Measurements from ENCODE around the gene RSPH3.

The RSPH3 gene

GRCh38 chr6:159020011-159020410, 20.0 kb upstream of the RSPH3 start:
- no peak for ATAC-seq
- no peak for TF ChIP-seq ZNF565 (CRISPR knock-in tag; conservative IDR thresholded peaks at IDR 0.05; ENCODE audit: low read depth)
- TF ChIP-seq ISL1 (CRISPR knock-in tag; IDR thresholded peaks at IDR 0.05), result no peak
- TF ChIP-seq ZFP3 (CRISPR knock-in tag; IDR thresholded peaks at IDR 0.05), result no peak
- TF ChIP-seq TOX (CRISPR knock-in tag; IDR thresholded peaks at IDR 0.05; ENCODE audit: borderline replicate concordance), result no peak
- no peak for TF ChIP-seq TCF4 (CRISPR knock-in tag; IDR thresholded peaks at IDR 0.05; ENCODE audit: borderline replicate concordance)
- TF ChIP-seq PPARA (CRISPR knock-in tag; IDR thresholded peaks at IDR 0.05; ENCODE audit: borderline replicate concordance), result no peak
- TF ChIP-seq ARNTL (CRISPR knock-in tag; IDR thresholded peaks at IDR 0.05; ENCODE audit: borderline replicate concordance, low read depth), result no peak
- no peak for TF ChIP-seq OSR1 (CRISPR knock-in tag; IDR thresholded peaks at IDR 0.05)
- TF ChIP-seq ZNF8 (CRISPR knock-in tag; IDR thresholded peaks at IDR 0.05), result no peak
- TF ChIP-seq ZC3H10 (CRISPR knock-in tag; IDR thresholded peaks at IDR 0.05), result no peak
- TF ChIP-seq SNAI2 (CRISPR knock-in tag; IDR thresholded peaks at IDR 0.05), result no peak
- TF ChIP-seq GLIS3 (CRISPR knock-in tag; IDR thresholded peaks at IDR 0.05), result no peak
- no peak for TF ChIP-seq ESRRG (CRISPR knock-in tag; IDR thresholded peaks at IDR 0.05)
- no peak for TF ChIP-seq RARB (CRISPR knock-in tag; IDR thresholded peaks at IDR 0.05)
- TF ChIP-seq, protein P1, sequence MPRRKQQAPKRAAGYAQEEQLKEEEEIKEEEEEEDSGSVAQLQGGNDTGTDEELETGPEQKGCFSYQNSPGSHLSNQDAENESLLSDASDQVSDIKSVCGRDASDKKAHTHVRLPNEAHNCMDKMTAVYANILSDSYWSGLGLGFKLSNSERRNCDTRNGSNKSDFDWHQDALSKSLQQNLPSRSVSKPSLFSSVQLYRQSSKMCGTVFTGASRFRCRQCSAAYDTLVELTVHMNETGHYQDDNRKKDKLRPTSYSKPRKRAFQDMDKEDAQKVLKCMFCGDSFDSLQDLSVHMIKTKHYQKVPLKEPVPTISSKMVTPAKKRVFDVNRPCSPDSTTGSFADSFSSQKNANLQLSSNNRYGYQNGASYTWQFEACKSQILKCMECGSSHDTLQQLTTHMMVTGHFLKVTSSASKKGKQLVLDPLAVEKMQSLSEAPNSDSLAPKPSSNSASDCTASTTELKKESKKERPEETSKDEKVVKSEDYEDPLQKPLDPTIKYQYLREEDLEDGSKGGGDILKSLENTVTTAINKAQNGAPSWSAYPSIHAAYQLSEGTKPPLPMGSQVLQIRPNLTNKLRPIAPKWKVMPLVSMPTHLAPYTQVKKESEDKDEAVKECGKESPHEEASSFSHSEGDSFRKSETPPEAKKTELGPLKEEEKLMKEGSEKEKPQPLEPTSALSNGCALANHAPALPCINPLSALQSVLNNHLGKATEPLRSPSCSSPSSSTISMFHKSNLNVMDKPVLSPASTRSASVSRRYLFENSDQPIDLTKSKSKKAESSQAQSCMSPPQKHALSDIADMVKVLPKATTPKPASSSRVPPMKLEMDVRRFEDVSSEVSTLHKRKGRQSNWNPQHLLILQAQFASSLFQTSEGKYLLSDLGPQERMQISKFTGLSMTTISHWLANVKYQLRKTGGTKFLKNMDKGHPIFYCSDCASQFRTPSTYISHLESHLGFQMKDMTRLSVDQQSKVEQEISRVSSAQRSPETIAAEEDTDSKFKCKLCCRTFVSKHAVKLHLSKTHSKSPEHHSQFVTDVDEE (CRISPR knock-in tag; IDR thresholded peaks at IDR 0.05), result no peak
- TF ChIP-seq BACH2 (CRISPR knock-in tag; IDR thresholded peaks at IDR 0.05; ENCODE audit: borderline replicate concordance), result no peak

GRCh38 chr6:159017757-159018559, 18.0 kb upstream of the RSPH3 start:
- TF ChIP-seq OSR1 (CRISPR knock-in tag; IDR thresholded peaks at IDR 0.05), result no peak
- no peak for TF ChIP-seq ESRRG (CRISPR knock-in tag; IDR thresholded peaks at IDR 0.05)
- no peak for TF ChIP-seq TCF4 (CRISPR knock-in tag; IDR thresholded peaks at IDR 0.05; ENCODE audit: borderline replicate concordance)
- TF ChIP-seq BACH2 (CRISPR knock-in tag; IDR thresholded peaks at IDR 0.05; ENCODE audit: borderline replicate concordance), result no peak
- TF ChIP-seq ZC3H10 (CRISPR knock-in tag; IDR thresholded peaks at IDR 0.05), result no peak
- TF ChIP-seq RARB (CRISPR knock-in tag; IDR thresholded peaks at IDR 0.05), result no peak
- no peak for TF ChIP-seq SNAI2 (CRISPR knock-in tag; IDR thresholded peaks at IDR 0.05)
- TF ChIP-seq TOX (CRISPR knock-in tag; IDR thresholded peaks at IDR 0.05; ENCODE audit: borderline replicate concordance), result no peak
- TF ChIP-seq ZNF8 (CRISPR knock-in tag; IDR thresholded peaks at IDR 0.05), result no peak
- TF ChIP-seq PPARA (CRISPR knock-in tag; IDR thresholded peaks at IDR 0.05; ENCODE audit: borderline replicate concordance), result no peak
- TF ChIP-seq ARNTL (CRISPR knock-in tag; IDR thresholded peaks at IDR 0.05; ENCODE audit: borderline replicate concordance, low read depth), result no peak
- TF ChIP-seq ZFP30 (CRISPR knock-in tag; IDR thresholded peaks at IDR 0.05), result no peak
- no peak for ATAC-seq

DNA sequence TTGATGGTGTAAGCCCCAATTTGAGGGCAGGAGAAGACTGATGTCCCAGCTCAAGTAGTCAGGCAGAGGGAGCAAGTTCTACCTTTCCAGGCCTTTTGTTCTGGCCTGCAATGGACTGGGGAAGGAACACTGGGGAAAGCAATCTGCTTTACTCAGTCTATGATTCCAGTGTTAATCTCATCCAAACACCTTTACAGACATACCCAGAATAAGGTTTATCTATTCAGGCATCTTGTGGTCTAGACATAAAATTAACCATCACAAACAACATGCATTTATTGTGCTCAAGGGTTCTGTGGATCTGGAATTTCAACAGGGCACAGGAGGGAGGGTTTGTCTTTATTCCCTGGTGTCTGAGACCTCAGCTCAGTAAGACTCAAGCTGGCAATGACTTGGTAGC, 14.4 kb upstream of the RSPH3 start:
- no peak for ATAC-seq
- no peak for TF ChIP-seq ZNF70 (CRISPR knock-in tag; IDR thresholded peaks at IDR 0.05)
- TF ChIP-seq ZFP30 (CRISPR knock-in tag; IDR thresholded peaks at IDR 0.05), result no peak
- TF ChIP-seq PATZ1 (CRISPR knock-in tag; IDR thresholded peaks at IDR 0.05; ENCODE audit: borderline replicate concordance), result no peak
- TF ChIP-seq ARNTL (CRISPR knock-in tag; IDR thresholded peaks at IDR 0.05; ENCODE audit: borderline replicate concordance, low read depth), result no peak
- TF ChIP-seq ESRRG (CRISPR knock-in tag; IDR thresholded peaks at IDR 0.05), result no peak
- TF ChIP-seq CSDC2 (CRISPR knock-in tag; IDR thresholded peaks at IDR 0.05), result no peak
- no peak for TF ChIP-seq TCF4 (CRISPR knock-in tag; IDR thresholded peaks at IDR 0.05; ENCODE audit: borderline replicate concordance)
- TF ChIP-seq TOX (CRISPR knock-in tag; IDR thresholded peaks at IDR 0.05; ENCODE audit: borderline replicate concordance), result no peak
- no peak for TF ChIP-seq ZFP3 (CRISPR knock-in tag; IDR thresholded peaks at IDR 0.05)
- TF ChIP-seq OSR1 (CRISPR knock-in tag; IDR thresholded peaks at IDR 0.05), result no peak
- TF ChIP-seq PPARA (CRISPR knock-in tag; IDR thresholded peaks at IDR 0.05; ENCODE audit: borderline replicate concordance), result no peak

- ATAC-seq, result no peak
- TF ChIP-seq CSRNP3 (CRISPR knock-in tag; IDR thresholded peaks at IDR 0.05) (no peak), BACH2 (CRISPR knock-in tag; IDR thresholded peaks at IDR 0.05; ENCODE audit: borderline replicate concordance) (no peak), CSDC2 (CRISPR knock-in tag; IDR thresholded peaks at IDR 0.05) (no peak), ARNTL (CRISPR knock-in tag; IDR thresholded peaks at IDR 0.05; ENCODE audit: borderline replicate concordance, low read depth) (no peak), ZFP3 (CRISPR knock-in tag; IDR thresholded peaks at IDR 0.05) (no peak), ZNF8 (CRISPR knock-in tag; IDR thresholded peaks at IDR 0.05) (no peak), ZNF70 (CRISPR knock-in tag; IDR thresholded peaks at IDR 0.05) (no peak), TCF4 (CRISPR knock-in tag; IDR thresholded peaks at IDR 0.05; ENCODE audit: borderline replicate concordance) (no peak), ZFP30 (CRISPR knock-in tag; IDR thresholded peaks at IDR 0.05) (no peak), SNAI2 (CRISPR knock-in tag; IDR thresholded peaks at IDR 0.05) (no peak), ISL1 (CRISPR knock-in tag; IDR thresholded peaks at IDR 0.05) (no peak), ZNF565 (CRISPR knock-in tag; conservative IDR thresholded peaks at IDR 0.05; ENCODE audit: low read depth) (no peak)
- TF ChIP-seq, protein P2, sequence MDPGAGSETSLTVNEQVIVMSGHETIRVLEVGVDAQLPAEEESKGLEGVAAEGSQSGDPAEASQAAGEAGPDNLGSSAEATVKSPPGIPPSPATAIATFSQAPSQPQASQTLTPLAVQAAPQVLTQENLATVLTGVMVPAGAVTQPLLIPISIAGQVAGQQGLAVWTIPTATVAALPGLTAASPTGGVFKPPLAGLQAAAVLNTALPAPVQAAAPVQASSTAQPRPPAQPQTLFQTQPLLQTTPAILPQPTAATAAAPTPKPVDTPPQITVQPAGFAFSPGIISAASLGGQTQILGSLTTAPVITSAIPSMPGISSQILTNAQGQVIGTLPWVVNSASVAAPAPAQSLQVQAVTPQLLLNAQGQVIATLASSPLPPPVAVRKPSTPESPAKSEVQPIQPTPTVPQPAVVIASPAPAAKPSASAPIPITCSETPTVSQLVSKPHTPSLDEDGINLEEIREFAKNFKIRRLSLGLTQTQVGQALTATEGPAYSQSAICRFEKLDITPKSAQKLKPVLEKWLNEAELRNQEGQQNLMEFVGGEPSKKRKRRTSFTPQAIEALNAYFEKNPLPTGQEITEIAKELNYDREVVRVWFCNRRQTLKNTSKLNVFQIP (CRISPR knock-in tag; IDR thresholded peaks at IDR 0.05; ENCODE audit: borderline replicate concordance, low read depth), result no peak
Measured at GRCh38 chr6:159013229-159013628, 13.2 kb upstream of the RSPH3 start.

All from SK-N-SH treated with all-trans-retinoic acid at 6 μM for 48 hours (cell line).